ENCODE data around the gene PM20D1. TPM values are rescaled to one million over a fixed set of nuclear protein-coding genes. Genes with fewer than 3 reads are reported as not detected.
"Not testable (repeated sequence)": the region's sequence is repeated elsewhere in the genome, so short reads cannot be mapped to it uniquely, and the experiment has no call there.

Gene PM20D1
- polyA plus RNA-seq, 1 donor from 2014 or later, result not detected

- Histone ChIP-seq H3K27ac (ENCODE audit: low read length) (no peak overlapping the region), H3K9me3 (ENCODE audit: low read length) (peaks cover 6% of the 10 kb centered on the region), H3K27me3 (ENCODE audit: insufficient read depth, low read depth, low read length) (no peaks in the 10 kb centered on the region), H3K79me2 (replicated peaks; ENCODE audit: insufficient read depth, low read length) (no peaks in the 10 kb centered on the region), H3K36me3 (ENCODE audit: insufficient read depth, low read length) (no peaks in the 10 kb centered on the region), H2AFZ (ENCODE audit: low read depth, low read length) (no peak overlapping the region), H3K4me2 (ENCODE audit: low read length) (no peak overlapping the region), H3K4me3 (ENCODE audit: low read length) (no peak overlapping the region), H3K9ac (ENCODE audit: low read length) (no peak overlapping the region), H3K9me2 (ENCODE audit: insufficient read depth, low read length) (no peaks in the 10 kb centered on the region), H3F3A (ENCODE audit: insufficient read depth, low read length, poor library complexity, severe bottlenecking) (no peaks in the 10 kb centered on the region), H4K20me1 (ENCODE audit: insufficient read depth) (no peaks in the 10 kb centered on the region)
- no peak for TF ChIP-seq MXI1 (conservative IDR thresholded peaks at IDR 0.05; ENCODE audit: poor library complexity, severe bottlenecking)
- no peak for TF ChIP-seq TAF1 (IDR thresholded peaks at IDR 0.05; ENCODE audit: low read depth)
- TF ChIP-seq EP300 (conservative IDR thresholded peaks at IDR 0.05; ENCODE audit: poor library complexity, severe bottlenecking), result no peak
- no peak for TF ChIP-seq CTCF (IDR thresholded peaks at IDR 0.05; ENCODE audit: poor library complexity, severe bottlenecking)
- TF ChIP-seq REST (IDR thresholded peaks at IDR 0.05; ENCODE audit: borderline replicate concordance), result no peak
- no peak for TF ChIP-seq POLR2AphosphoS5 (IDR thresholded peaks at IDR 0.05)
- no peak for TF ChIP-seq SMC3 (conservative IDR thresholded peaks at IDR 0.05; ENCODE audit: poor library complexity)
- no peak for TF ChIP-seq EZH2 (IDR thresholded peaks at IDR 0.05; ENCODE audit: borderline replicate concordance, insufficient read depth, low read length, poor library complexity, severe bottlenecking)
- no peak for TF ChIP-seq RAD21 (conservative IDR thresholded peaks at IDR 0.05)
Observed at GRCh38 chr1:205879974-205880373, 30.0 kb upstream of the PM20D1 start.

GRCh38 chr1:205878026-205878425, 28.1 kb upstream of the PM20D1 start:
- H3K4me2 ChIP-seq (ENCODE audit: low read length), result no peak overlapping the region
- H3K9me3 ChIP-seq (ENCODE audit: low read length), result peaks cover 6% of the 10 kb centered on the region
- H3K27ac ChIP-seq (ENCODE audit: low read length), result no peak overlapping the region
- no peak overlapping the region for H3K9ac ChIP-seq (ENCODE audit: low read length)
- no peaks in the 10 kb centered on the region for H3K9me2 ChIP-seq (ENCODE audit: insufficient read depth, low read length)
- H4K20me1 ChIP-seq (ENCODE audit: insufficient read depth), result no peaks in the 10 kb centered on the region
- no peaks in the 10 kb centered on the region for H3K36me3 ChIP-seq (ENCODE audit: insufficient read depth, low read length)
- no peaks in the 10 kb centered on the region for H3F3A ChIP-seq (ENCODE audit: insufficient read depth, low read length, poor library complexity, severe bottlenecking)
- no peaks in the 10 kb centered on the region for H3K79me2 ChIP-seq (replicated peaks; ENCODE audit: insufficient read depth, low read length)
- no peak overlapping the region for H3K4me3 ChIP-seq (ENCODE audit: low read length)
- no peak for TF ChIP-seq TAF1 (IDR thresholded peaks at IDR 0.05; ENCODE audit: low read depth)
- no peak for TF ChIP-seq EP300 (conservative IDR thresholded peaks at IDR 0.05; ENCODE audit: poor library complexity, severe bottlenecking)
- TF ChIP-seq MXI1 (conservative IDR thresholded peaks at IDR 0.05; ENCODE audit: poor library complexity, severe bottlenecking), result no peak
- no peak for TF ChIP-seq RAD21 (conservative IDR thresholded peaks at IDR 0.05)
- no peak for TF ChIP-seq REST (IDR thresholded peaks at IDR 0.05; ENCODE audit: borderline replicate concordance)
- TF ChIP-seq EZH2 (IDR thresholded peaks at IDR 0.05; ENCODE audit: borderline replicate concordance, insufficient read depth, low read length, poor library complexity, severe bottlenecking), result no peak
- no peak for TF ChIP-seq CTCF (IDR thresholded peaks at IDR 0.05; ENCODE audit: poor library complexity, severe bottlenecking)
- no peak for TF ChIP-seq SMC3 (conservative IDR thresholded peaks at IDR 0.05; ENCODE audit: poor library complexity)
- TF ChIP-seq POLR2AphosphoS5 (IDR thresholded peaks at IDR 0.05), result no peak
- H2AFZ ChIP-seq (ENCODE audit: low read depth, low read length), result no peak overlapping the region
- H3K27me3 ChIP-seq (ENCODE audit: insufficient read depth, low read depth, low read length), result no peaks in the 10 kb centered on the region

- not testable (repeated sequence) for H3K36me3 ChIP-seq (ENCODE audit: insufficient read depth, low read length); H3K27ac ChIP-seq (ENCODE audit: low read length); H3K9ac ChIP-seq (ENCODE audit: low read length); H3K4me2 ChIP-seq (ENCODE audit: low read length); H3K9me2 ChIP-seq (ENCODE audit: insufficient read depth, low read length); H3K27me3 ChIP-seq (ENCODE audit: insufficient read depth, low read depth, low read length); H3K9me3 ChIP-seq (ENCODE audit: low read length); H4K20me1 ChIP-seq (ENCODE audit: insufficient read depth); H2AFZ ChIP-seq (ENCODE audit: low read depth, low read length); H3F3A ChIP-seq (ENCODE audit: insufficient read depth, low read length, poor library complexity, severe bottlenecking); H3K4me3 ChIP-seq (ENCODE audit: low read length); H3K79me2 ChIP-seq (replicated peaks; ENCODE audit: insufficient read depth, low read length)
Observed at GRCh38 chr1:205873148-205873547, 23.2 kb upstream of the PM20D1 start.

Data from neural cell (in vitro differentiated cells).